ENCODE measurements around the gene PANK2.
"Not testable (repeated sequence)": the region's sequence is repeated elsewhere in the genome, so short reads cannot be mapped to it uniquely, and the experiment has no call there.

The PANK2 gene

DNA sequence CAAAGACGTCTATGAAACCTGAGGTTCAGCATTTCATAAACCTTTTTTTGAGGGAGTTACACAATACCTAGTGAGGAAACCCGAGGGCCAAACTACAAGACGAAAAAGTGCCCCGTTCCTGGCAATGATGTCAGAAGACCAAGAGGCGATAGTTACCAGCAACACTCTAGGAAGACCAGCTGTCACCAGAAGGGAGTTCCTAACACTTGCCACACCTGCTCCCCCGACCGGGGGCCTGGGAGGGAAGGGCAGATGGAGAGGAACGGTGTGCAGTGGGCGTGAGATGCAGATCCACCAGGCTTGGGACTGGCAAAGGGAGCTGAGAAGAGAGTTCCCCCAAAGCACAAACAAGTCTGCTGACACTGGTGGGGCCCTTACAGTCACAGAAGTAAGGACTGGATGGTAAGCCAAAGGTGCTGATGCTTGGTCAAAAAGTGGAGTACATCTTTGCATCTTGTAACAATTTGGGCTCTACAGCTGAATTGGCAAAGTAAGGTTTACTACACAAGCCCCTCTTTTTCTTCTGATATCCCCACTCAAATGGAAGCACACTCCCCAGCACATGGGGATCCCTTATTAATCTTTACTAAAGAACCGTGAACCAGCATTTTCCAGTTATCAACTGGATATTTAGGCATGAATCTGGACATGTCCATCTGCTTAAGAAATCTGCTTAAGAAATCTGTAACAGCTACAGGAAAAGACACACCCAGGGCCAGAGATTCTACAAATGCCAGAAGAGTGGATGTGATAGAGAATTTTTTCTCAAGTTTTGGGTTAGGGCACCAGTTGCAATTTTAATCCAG, 38.5 kb downstream of the PANK2 start:
- DNase-seq (ENCODE audit: low read depth) = no peak

GRCh38 chr20:3929713-3930060, 40.5 kb downstream of the PANK2 start:
- no peak for DNase-seq (ENCODE audit: low read depth)

- no peak for DNase-seq (ENCODE audit: low read depth)
Measured at GRCh38 chr20:3930265-3931206, 41.3 kb downstream of the PANK2 start.

DNA sequence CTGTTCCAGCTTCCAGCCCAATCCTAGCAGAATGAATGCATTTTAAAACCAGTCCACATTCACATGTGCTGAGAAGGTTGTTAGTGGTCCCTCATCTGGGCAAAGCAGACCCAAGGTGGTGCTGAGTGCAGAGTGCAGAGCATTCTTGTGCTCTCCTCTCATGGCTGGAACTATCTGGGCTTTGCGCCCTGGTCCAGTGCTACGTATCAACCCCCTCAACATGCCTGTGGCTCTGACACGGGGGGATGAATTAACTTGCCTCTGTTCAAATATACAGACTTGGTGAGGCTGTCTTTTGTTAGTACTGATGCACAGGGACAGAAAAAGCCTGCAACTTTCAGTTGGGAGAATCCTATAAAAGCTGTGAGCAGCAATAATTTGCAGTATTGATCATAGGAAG, 42.5 kb downstream of the PANK2 start:
- no peak for DNase-seq (ENCODE audit: low read depth)

DNA sequence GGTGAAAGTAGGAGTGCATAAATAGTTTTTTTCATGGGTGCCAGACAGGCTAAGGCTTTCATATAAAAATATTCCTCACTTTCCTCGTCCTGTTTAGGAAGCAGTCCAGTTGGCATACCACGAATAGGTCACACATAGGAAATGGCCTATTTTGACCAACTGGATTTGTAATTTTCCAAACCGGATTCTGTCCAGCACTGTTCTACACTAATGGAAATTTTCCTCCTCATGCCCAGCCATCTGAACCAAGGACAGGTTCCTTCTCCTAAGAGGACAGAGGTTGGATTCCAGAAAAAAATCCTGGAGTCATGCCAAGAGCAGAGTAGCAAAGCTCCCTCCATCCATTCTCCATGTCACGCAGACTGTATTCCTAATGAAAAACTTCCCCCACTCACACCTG, 43.1 kb downstream of the PANK2 start:
- no peak for DNase-seq (ENCODE audit: low read depth)

DNA sequence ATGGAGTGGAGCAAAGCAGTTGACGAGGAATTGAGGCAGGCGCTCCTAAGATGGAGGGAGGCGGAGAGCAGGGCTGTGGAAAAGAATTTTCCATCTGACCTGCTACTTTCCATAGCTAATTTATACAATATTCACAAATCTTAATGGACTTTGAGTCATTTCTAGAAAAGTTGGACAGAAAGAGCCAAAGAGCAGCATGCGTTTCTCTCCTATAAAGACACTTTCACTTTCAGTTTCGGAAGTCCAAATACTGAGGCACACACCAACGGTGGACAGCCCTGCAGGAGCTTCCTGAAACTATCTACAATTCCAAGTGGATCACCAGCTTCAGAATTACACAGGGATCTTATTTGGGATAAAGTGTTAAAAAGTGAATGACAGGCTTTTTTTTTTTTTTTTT, 43.5 kb downstream of the PANK2 start:
- no peak for DNase-seq (ENCODE audit: low read depth)

GRCh38 chr20:3933218-3933617, 44.0 kb downstream of the PANK2 start:
- DNase-seq (ENCODE audit: low read depth) = no peak

DNA sequence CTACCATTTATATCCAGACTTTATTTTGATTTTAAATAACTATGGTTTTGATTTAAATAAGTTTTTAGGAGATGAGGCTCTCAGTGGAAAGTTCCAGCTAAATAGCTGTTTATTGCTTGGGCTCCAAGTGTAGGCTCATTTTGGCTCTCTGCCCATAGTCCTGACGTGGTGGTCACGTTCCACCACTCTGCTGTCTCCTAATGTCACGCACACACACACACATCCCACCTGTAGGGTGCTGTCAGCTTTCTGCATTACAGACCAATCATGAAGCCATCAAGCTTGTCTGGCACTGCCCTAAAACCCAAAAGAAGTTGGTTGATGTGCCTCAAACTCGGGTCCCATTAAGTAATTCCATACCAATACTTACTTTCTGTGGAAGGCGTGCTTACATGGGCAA, 45.4 kb downstream of the PANK2 start:
- DNase-seq (ENCODE audit: low read depth) = no peak

- DNase-seq (ENCODE audit: low read depth) = no peak
Measured at GRCh38 chr20:3935295-3935955, 46.2 kb downstream of the PANK2 start.

DNA sequence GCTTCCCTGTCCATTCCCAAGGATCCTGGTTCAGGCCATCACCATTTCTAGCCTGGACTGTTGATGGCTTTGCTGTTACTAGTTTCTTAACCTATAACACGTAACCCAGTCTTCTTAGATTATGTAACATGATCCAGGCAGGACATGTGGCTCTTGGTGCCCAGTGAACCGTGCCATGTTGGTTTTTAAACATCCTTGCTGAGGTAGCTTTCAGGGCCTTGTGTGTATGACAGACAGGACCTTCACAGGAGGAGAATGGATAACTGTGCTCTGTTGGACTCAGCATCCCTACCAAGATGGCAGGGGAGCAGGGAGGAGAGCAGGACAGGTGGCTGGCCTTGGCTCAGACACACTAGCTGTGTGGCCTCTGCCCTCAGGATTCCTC, 46.8 kb downstream of the PANK2 start:
- no peak for DNase-seq (ENCODE audit: low read depth)

DNA sequence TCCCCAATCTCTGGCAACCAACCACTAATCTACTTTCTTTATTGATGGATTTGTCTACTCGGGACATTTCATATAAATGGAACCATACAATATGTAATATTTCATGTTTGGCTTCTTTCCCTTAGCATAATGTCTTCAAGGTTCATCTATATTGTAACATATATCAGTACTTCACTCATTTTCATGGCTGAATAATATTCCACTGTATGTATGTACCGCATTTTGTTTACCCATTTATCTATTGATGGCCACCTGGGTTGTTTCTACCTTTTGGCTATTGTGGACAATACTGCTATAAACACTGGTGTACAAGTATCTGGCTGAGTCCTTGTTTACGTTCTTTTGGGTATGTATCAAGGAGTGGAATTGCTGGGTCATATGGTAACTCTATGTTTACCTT, 48.4 kb downstream of the PANK2 start:
- DNase-seq (ENCODE audit: low read depth) = no peak

DNA sequence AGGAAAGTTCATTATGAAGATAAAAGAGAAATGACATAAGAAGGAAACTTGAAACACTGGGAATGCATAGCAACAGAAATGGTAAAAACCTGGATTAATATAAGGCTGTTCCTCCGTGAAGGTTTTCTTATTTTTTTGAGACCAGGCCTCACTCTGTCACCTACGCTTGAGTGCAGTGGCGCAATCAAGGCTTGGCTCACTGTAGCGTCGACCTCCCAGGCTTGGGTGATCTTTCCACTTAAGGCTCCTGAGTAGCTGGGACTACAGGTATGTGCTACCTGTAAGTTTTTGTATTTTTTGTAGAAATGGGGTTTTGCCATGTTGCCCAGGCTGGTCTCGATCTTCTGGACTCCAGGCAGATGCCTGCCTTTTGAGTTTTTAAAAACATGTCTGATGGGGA, 51.7 kb downstream of the PANK2 start:
- DNase-seq (ENCODE audit: low read depth) = no peak

DNA sequence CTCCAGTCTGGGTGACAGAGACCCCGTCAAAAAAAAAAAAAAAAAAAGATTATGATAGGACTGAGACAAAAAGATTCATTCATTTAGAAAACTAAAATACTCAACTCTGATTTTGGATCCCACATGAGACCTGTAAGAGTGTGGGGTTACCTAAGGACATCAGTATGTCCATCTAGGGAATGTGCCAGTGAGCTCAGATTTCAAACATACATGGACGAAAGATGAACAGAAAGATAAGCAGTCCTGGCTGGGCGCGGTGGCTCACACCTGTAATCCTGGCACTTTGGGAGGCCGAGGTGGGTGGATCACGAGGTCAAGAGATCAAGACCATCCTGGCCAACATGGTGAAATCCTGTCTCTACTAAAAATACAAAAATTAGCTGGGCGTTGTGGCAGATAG, 57.5 kb downstream of the PANK2 start:
- not testable (repeated sequence) for DNase-seq (ENCODE audit: low read depth)

DNA sequence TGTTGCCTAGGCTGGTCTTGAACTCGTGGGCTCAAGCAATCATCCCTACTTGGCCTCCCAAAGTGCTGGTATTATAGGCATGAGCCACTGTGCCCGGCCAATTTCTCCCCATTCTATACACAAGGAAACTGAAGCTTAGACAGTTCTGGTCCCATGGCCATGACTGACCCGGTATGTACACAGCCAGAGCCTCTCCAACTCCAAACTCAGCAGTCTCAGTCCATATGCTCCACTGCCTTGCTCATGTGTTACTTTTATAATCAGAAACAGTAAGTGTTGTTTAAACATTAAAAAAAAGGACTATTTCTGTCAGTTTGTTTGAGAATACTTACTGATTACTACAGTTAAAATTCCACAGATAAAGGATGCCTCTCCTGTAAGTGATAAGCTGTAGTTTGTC, 75.5 kb downstream of the PANK2 start:
- DNase-seq (ENCODE audit: low read depth) = no peak

- no peak for DNase-seq (ENCODE audit: low read depth)
Measured at GRCh38 chr20:3966571-3966970, 77.4 kb downstream of the PANK2 start.

DNA sequence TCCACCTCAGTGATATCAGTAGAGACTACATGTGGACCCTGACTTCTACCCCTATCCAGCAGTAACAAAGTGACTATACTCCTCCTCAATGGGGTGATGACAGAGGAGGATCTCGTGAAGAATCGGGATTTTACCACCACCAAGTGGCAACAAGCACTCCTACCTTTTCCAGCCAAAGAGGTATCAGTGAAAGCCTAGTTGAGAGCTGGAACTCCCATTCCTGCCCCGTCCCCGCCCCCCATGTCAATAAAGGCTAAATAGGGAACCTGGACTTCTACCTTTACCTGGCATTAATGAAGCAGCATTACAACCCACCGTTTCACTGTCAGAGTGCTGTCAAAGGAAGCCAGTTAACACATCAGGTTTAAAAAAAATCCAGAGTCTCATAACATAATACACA, 80.8 kb downstream of the PANK2 start:
- no peak for DNase-seq (ENCODE audit: low read depth)

- no peak for DNase-seq (ENCODE audit: low read depth)
Measured at GRCh38 chr20:3971145-3971544, 82.0 kb downstream of the PANK2 start.

GRCh38 chr20:3972161-3972560, 83.0 kb downstream of the PANK2 start:
- no peak for DNase-seq (ENCODE audit: low read depth)

GRCh38 chr20:3972631-3973030, 83.4 kb downstream of the PANK2 start:
- not testable (repeated sequence) for DNase-seq (ENCODE audit: low read depth)

GRCh38 chr20:3973705-3974104, 84.5 kb downstream of the PANK2 start:
- no peak for DNase-seq (ENCODE audit: low read depth)

- DNase-seq (ENCODE audit: low read depth) = no peak
Measured at GRCh38 chr20:3976511-3976910, 87.3 kb downstream of the PANK2 start.
